Measurements from ENCODE around the gene EZR.

GRCh38 chr6:158812611-158813010 lies 6.6 kb downstream of the EZR start:
- TF ChIP-seq POLR2A (IDR thresholded peaks at IDR 0.05) (no peak), CTCF (IDR thresholded peaks at IDR 0.05) (no peak), EP300 (IDR thresholded peaks at IDR 0.05) (no peak), POLR2AphosphoS5 (IDR thresholded peaks at IDR 0.05) (no peak)
